ENCODE results near the gene PCGF3. TPM values are rescaled to one million over a fixed set of nuclear protein-coding genes. Genes with fewer than 3 reads are reported as not detected.
"Not testable (repeated sequence)": the region's sequence is repeated elsewhere in the genome, so short reads cannot be mapped to it uniquely, and the experiment has no call there.

PCGF3 gene
- total RNA-seq, 6 experiments from 2014 or later: 13.0 to 23.5 (median 14.7) TPM

GRCh38 chr4:730511-730910 is 24.9 kb downstream of the PCGF3 start:
- no peaks in the 10 kb centered on the region for H3K27me3 ChIP-seq
- no peaks in the 10 kb centered on the region for H3K4me1 ChIP-seq
- WGBS (ENCODE audit: insufficient coverage, low coverage, low lambda C conversion rate, missing lambda C conversion rate): 100% methylated on average over 10 of the region's 27 CpGs
- no peak overlapping the region for H3K27ac ChIP-seq
- peaks cover 0 to 41% (median 17%) of the 10 kb centered on the region in 4 donors for H3K36me3 ChIP-seq
- no peak overlapping the region for H3K4me3 ChIP-seq
- no peak for DNase-seq
- intact Hi-C loops (cut with DNase I): no loop called here
- ATAC-seq: no peak
- no peaks in the 10 kb centered on the region for H3K9me3 ChIP-seq
- TF ChIP-seq POLR2A (IDR thresholded peaks at IDR 0.05) (no peak), CTCF (IDR thresholded peaks at IDR 0.05) (no peak)

- DNase-seq; H3K9me3 ChIP-seq; H3K27ac ChIP-seq; H3K4me1 ChIP-seq; H3K4me3 ChIP-seq; intact Hi-C loops (cut with DNase I); H3K27me3 ChIP-seq: not testable (repeated sequence)
- peak in 1 of 4 donors; percentile 11 for ATAC-seq
- 100% methylated on average over 6 of the region's 68 CpGs for WGBS (ENCODE audit: insufficient coverage, low coverage, low lambda C conversion rate, missing lambda C conversion rate)
- peaks cover 0 to 41% (median 18%) of the 10 kb centered on the region in 4 donors for H3K36me3 ChIP-seq
These were observed 25.6 kb downstream of the PCGF3 start for GRCh38 chr4:730946-731904.

DNA sequence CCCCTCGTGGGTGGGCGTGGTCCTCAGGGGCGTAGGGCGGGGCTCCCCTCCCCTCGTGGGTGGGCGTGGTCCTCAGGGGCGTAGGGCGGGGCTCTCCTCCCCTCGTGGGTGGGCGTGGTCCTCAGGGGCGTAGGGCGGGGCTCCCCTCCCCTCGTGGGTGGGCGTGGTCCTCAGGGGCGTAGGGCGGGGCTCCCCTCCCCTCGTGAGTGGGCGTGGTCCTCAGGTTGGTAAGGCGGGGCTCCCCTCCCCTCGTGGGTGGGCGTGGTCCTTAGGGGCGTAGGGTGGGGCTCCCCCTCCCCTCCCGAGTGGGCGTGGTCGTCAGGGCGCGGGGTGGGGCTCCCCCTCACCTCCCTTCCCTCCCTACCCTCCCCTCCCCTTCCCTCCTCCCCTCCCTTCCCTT is 26.3 kb downstream of the PCGF3 start:
- WGBS (ENCODE audit: insufficient coverage, low coverage, low lambda C conversion rate, missing lambda C conversion rate): 100% methylated on average over 2 of the region's 27 CpGs
- ATAC-seq; H3K27ac ChIP-seq; H3K4me1 ChIP-seq; H3K4me3 ChIP-seq; DNase-seq; H3K27me3 ChIP-seq; H3K9me3 ChIP-seq; intact Hi-C loops (cut with DNase I): not testable (repeated sequence)
- peaks cover 0 to 41% (median 18%) of the 10 kb centered on the region in 4 donors for H3K36me3 ChIP-seq

GRCh38 chr4:732486-732885 is 26.9 kb downstream of the PCGF3 start:
- H3K36me3 ChIP-seq: peaks cover 0 to 46% (median 18%) of the 10 kb centered on the region in 4 donors

GRCh38 chr4:732911-733630 is 27.4 kb downstream of the PCGF3 start:
- Histone ChIP-seq H3K36me3 (peaks cover 0 to 52% (median 21%) of the 10 kb centered on the region in 4 donors), H3K4me3 (no peak overlapping the region), H3K4me1 (no peaks in the 10 kb centered on the region), H3K27me3 (no peaks in the 10 kb centered on the region), H3K27ac (no peak overlapping the region), H3K9me3 (no peaks in the 10 kb centered on the region)
- DNase-seq (no peak), ATAC-seq (peak in 1 of 4 donors; percentile 23)
- intact Hi-C loops (cut with DNase I): no loop called here
- TF ChIP-seq POLR2A (IDR thresholded peaks at IDR 0.05) (no peak), CTCF (IDR thresholded peaks at IDR 0.05) (no peak)
- WGBS (ENCODE audit: insufficient coverage, low coverage, low lambda C conversion rate, missing lambda C conversion rate): no CpG with 5 or more reads among the region's 32 CpGs

More at GRCh38 chr4:732486-732885, 26.9 kb downstream of the PCGF3 start:
- intact Hi-C loops (cut with DNase I): no loop called here
- H3K4me3 ChIP-seq: no peak overlapping the region
- TF ChIP-seq CTCF (IDR thresholded peaks at IDR 0.05) (no peak), POLR2A (IDR thresholded peaks at IDR 0.05) (no peak)
- DNase-seq: no peak
- no peaks in the 10 kb centered on the region for H3K27me3 ChIP-seq
- ATAC-seq: no peak
- no peaks in the 10 kb centered on the region for H3K9me3 ChIP-seq
- 92% methylated on average over 2 of the region's 20 CpGs for WGBS (ENCODE audit: insufficient coverage, low coverage, low lambda C conversion rate, missing lambda C conversion rate)
- no peaks in the 10 kb centered on the region for H3K4me1 ChIP-seq
- no peak overlapping the region for H3K27ac ChIP-seq

All from right lobe of liver (tissue), 6 donors.